Measurements from ENCODE around the gene ESRRA. TPM values are rescaled to one million over a fixed set of nuclear protein-coding genes. Genes with fewer than 3 reads are reported as not detected.

ESRRA gene
- total and polyA plus RNA-seq, 10 of the 15 experiments (the other 5 are each of a cell fraction or from before 2014, with no cell fraction given) = 0.32 to 48.9 (median 12.6) TPM

GRCh38 chr11:64358907-64359711 is 53.8 kb downstream of the ESRRA start, which contains the start of gene RPS6KA4 (continued):
- TF ChIP-seq CTCF (IDR thresholded peaks at IDR 0.05 in 2 of 3, conservative IDR thresholded peaks at IDR 0.05 in 1 of 3; ENCODE audit: control insufficient read depth in 2 of 3, extremely low read depth in 1 of 3, insufficient read depth in 1 of 3, low read depth in 3 of 3, low read length in 3 of 3) (no peak), ASH2L (IDR thresholded peaks at IDR 0.05; ENCODE audit: borderline replicate concordance, low read depth) (no peak), KLF5 (IDR thresholded peaks at IDR 0.05; ENCODE audit: partially characterized antibody) (no peak), POLR2A (IDR thresholded peaks at IDR 0.05; ENCODE audit: low read depth, low read length) (peak; percentile 82), NFIC (IDR thresholded peaks at IDR 0.05; ENCODE audit: low read depth, low read length) (no peak), DPF2 (IDR thresholded peaks at IDR 0.05) (peak; percentile 51; the same call in 1 of the 2 replicates), POLR2AphosphoS2 (IDR thresholded peaks at IDR 0.05; ENCODE audit: low read depth, low read length) (no peak), E4F1 (IDR thresholded peaks at IDR 0.05; ENCODE audit: borderline replicate concordance, partially characterized antibody) (no peak), NR2C2 (IDR thresholded peaks at IDR 0.05; ENCODE audit: borderline replicate concordance, control insufficient read depth, insufficient read length, low read depth) (no peak), POLR2AphosphoS5 (IDR thresholded peaks at IDR 0.05; ENCODE audit: low read length) (peak; percentile 63; the same call in 1 of the 2 replicates), SRF (IDR thresholded peaks at IDR 0.05; ENCODE audit: low read depth in 2 of 2, low read length in 2 of 2) (no peak), MXI1 (IDR thresholded peaks at IDR 0.05; ENCODE audit: low read depth, low read length) (peak; percentile 83), SUZ12 (IDR thresholded peaks at IDR 0.05; ENCODE audit: unreplicated experiment) (no peak), ZNF622 (IDR thresholded peaks at IDR 0.05) (no peak), EGR1 (IDR thresholded peaks at IDR 0.05; ENCODE audit: borderline replicate concordance in 1 of 2, low read depth in 2 of 2, low read length in 2 of 2) (peak in 1 of 2 experiments; percentile 54; a peak in 1 of 3 replicates), CHD2 (IDR thresholded peaks at IDR 0.05; ENCODE audit: borderline replicate concordance, low read depth, low read length) (no peak)
- TF ChIP-seq, protein P1, sequence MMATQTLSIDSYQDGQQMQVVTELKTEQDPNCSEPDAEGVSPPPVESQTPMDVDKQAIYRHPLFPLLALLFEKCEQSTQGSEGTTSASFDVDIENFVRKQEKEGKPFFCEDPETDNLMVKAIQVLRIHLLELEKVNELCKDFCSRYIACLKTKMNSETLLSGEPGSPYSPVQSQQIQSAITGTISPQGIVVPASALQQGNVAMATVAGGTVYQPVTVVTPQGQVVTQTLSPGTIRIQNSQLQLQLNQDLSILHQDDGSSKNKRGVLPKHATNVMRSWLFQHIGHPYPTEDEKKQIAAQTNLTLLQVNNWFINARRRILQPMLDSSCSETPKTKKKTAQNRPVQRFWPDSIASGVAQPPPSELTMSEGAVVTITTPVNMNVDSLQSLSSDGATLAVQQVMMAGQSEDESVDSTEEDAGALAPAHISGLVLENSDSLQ (IDR thresholded peaks at IDR 0.05) = no peak
- TF ChIP-seq, protein P2, sequence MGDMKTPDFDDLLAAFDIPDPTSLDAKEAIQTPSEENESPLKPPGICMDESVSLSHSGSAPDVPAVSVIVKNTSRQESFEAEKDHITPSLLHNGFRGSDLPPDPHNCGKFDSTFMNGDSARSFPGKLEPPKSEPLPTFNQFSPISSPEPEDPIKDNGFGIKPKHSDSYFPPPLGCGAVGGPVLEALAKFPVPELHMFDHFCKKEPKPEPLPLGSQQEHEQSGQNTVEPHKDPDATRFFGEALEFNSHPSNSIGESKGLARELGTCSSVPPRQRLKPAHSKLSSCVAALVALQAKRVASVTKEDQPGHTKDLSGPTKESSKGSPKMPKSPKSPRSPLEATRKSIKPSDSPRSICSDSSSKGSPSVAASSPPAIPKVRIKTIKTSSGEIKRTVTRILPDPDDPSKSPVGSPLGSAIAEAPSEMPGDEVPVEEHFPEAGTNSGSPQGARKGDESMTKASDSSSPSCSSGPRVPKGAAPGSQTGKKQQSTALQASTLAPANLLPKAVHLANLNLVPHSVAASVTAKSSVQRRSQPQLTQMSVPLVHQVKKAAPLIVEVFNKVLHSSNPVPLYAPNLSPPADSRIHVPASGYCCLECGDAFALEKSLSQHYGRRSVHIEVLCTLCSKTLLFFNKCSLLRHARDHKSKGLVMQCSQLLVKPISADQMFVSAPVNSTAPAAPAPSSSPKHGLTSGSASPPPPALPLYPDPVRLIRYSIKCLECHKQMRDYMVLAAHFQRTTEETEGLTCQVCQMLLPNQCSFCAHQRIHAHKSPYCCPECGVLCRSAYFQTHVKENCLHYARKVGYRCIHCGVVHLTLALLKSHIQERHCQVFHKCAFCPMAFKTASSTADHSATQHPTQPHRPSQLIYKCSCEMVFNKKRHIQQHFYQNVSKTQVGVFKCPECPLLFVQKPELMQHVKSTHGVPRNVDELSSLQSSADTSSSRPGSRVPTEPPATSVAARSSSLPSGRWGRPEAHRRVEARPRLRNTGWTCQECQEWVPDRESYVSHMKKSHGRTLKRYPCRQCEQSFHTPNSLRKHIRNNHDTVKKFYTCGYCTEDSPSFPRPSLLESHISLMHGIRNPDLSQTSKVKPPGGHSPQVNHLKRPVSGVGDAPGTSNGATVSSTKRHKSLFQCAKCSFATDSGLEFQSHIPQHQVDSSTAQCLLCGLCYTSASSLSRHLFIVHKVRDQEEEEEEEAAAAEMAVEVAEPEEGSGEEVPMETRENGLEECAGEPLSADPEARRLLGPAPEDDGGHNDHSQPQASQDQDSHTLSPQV (IDR thresholded peaks at IDR 0.05) = no peak
